WI38 (cell line): ENCODE data around the gene MED25.

Experiments used
- H3K4me3 ChIP-seq: 2 replicates; pipeline ENCODE4 v1.5.1; 2011; ENCODE audit warnings: low read depth, mild to moderate bottlenecking, control low read depth, low read length
- TF ChIP-seq, protein P1 (sequence below): IDR thresholded peaks from 2 replicates; pipeline ENCODE4 v1.5.1; 2012; ENCODE audit warnings: low read depth, mild to moderate bottlenecking, control low read depth, low read length

Gene MED25

GRCh38 chr19:49817964-49818648 is at the start of gene MED25:
TSS of gene MED25 (plus strand) at chr19:49818289. CDS start at chr19:49818342, 53 bp downstream.
- peak within 1 kb of the TSS; percentile 81 for H3K4me3 ChIP-seq
- TF ChIP-seq, protein P1, sequence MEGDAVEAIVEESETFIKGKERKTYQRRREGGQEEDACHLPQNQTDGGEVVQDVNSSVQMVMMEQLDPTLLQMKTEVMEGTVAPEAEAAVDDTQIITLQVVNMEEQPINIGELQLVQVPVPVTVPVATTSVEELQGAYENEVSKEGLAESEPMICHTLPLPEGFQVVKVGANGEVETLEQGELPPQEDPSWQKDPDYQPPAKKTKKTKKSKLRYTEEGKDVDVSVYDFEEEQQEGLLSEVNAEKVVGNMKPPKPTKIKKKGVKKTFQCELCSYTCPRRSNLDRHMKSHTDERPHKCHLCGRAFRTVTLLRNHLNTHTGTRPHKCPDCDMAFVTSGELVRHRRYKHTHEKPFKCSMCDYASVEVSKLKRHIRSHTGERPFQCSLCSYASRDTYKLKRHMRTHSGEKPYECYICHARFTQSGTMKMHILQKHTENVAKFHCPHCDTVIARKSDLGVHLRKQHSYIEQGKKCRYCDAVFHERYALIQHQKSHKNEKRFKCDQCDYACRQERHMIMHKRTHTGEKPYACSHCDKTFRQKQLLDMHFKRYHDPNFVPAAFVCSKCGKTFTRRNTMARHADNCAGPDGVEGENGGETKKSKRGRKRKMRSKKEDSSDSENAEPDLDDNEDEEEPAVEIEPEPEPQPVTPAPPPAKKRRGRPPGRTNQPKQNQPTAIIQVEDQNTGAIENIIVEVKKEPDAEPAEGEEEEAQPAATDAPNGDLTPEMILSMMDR: 0 out of 2 replicates have a peak, but pooled peaks have one; percentile 3

DNA sequence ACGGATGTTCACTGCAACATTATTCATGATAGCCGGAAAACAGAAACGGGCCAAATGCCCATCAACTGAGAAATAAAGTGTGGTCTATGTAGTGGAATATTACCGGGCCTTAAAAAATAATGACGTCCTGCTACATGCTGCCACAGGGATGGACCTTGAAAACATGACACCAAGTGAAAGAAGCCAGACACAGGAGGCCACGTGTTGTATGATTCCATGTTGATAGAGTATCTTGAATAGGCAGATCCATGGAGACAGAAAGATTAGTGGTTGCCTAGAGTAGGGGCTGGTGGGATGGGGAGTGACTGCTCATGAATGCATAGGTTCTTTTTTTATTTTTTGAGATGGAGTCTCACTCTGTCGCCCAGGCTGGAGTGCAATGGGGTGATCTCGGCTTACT is 47.6 kb upstream of the MED25 start:
- H3K4me3 ChIP-seq: no peak overlapping the region
- TF ChIP-seq, protein P1: no peak

DNA sequence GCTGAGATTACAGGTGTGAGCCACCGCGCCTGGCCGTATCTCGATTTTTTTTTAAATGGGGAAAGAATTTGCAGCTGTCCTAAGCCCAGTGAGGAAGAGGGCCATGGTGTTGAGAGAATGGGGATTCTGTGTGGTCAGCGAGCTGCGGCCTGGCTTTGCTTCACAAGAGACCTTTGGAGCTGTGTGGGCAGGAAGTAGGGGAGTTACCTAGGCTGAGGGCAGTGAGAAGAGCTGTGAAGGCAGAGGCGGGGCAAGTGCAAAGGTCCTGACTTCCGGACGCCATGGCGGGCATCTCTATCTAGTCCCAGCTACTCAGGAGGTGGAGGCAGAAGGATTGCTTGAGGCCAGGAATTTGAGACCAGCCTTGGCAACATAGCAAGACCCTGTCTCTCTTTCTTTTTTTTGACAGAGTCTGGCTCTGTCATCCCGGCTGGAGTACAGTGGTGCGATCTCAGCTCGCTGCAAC is 46.4 kb upstream of the MED25 start:
- TF ChIP-seq, protein P1: no peak
- no peak overlapping the region for H3K4me3 ChIP-seq

GRCh38 chr19:49772850-49773432 is 45.1 kb upstream of the MED25 start:
- no peak overlapping the region for H3K4me3 ChIP-seq
- TF ChIP-seq, protein P1: no peak

GRCh38 chr19:49773663-49774350 is 44.3 kb upstream of the MED25 start:
- TF ChIP-seq, protein P1: no peak
- no peak overlapping the region for H3K4me3 ChIP-seq

DNA sequence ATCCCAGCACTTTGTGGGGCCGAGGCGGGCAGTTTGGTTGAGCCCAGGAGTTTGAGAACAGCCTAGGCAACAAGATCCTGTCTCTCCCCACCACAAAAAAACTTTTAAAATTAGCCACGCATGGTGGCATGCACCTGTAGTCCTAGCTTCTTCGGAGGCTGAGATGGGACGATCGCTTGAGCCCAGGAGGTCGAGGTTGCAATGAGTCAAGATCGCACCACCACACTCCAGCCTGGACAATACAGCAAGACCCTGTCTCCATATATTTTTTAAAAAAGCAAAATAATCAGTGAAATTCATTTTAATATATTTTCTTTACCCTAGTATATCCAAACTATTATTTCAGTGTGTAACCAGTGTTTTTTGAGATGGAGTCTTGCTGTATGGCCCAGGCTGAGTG is 43.1 kb upstream of the MED25 start:
- no peak overlapping the region for H3K4me3 ChIP-seq
- TF ChIP-seq, protein P1: no peak

GRCh38 chr19:49775742-49776370 is 42.2 kb upstream of the MED25 start:
- TF ChIP-seq, protein P1: no peak
- no peak overlapping the region for H3K4me3 ChIP-seq
